Peyer's patch (tissue), 4 donors: Measurements from ENCODE around the gene SEC22A. TPM values are rescaled to one million over a fixed set of nuclear protein-coding genes. Genes with fewer than 3 reads are reported as not detected.

ENCODE experiments used
- DNase-seq, 3 donors: peaks; one replicate each; pipeline ENCODE4 v3.0.0-alpha.2; 2017 to 2019
- H3K27ac ChIP-seq, 4 donors: fragments of 200-600 bp; sonication (generic); one replicate each; pipeline ENCODE4 v1.5.1; 2016 to 2019
- H3K27me3 ChIP-seq, 2 donors: fragments of 200-600 bp; sonication (generic); one replicate each; pipeline ENCODE4 v1.5.1; 2019
- H3K36me3 ChIP-seq, 3 donors: fragments of 200-600 bp; sonication (generic); one replicate each; pipeline ENCODE4 v1.5.1; 2016 to 2019
- H3K4me1 ChIP-seq, 4 donors: fragments of 200-600 bp; sonication (generic); one replicate each; pipeline ENCODE4 v1.5.1; 2016 to 2019
- H3K4me3 ChIP-seq, 4 donors: fragments of 200-600 bp; sonication (generic); 1 replicate in 3 of 4; 2 replicates in 1 of 4; pipeline ENCODE4 v1.5.1; 2016 to 2019; ENCODE audit warnings: mild to moderate bottlenecking in 1 of 4
- H3K9me3 ChIP-seq, 4 donors: fragments of 200-600 bp; sonication (generic); one replicate each; pipeline ENCODE4 v1.5.1; 2016 to 2019; ENCODE audit warnings: mild to moderate bottlenecking in 1 of 4
- CTCF ChIP-seq, 6 experiments: fragments of 450-650 bp in 4 of 6; fragments of 200-600 bp in 2 of 6; sonication (generic) in 1 of 6; IDR thresholded peaks; one replicate each; pipeline ENCODE4 v1.5.1; 2017 to 2019; ENCODE audit warnings: antibody characterized with exemption in 6 of 6, mild to moderate bottlenecking in 3 of 6, moderate library complexity in 1 of 6
- POLR2A ChIP-seq, 2 donors: fragments of 450-650 bp; IDR thresholded peaks; one replicate each; pipeline ENCODE4 v1.5.1; 2017; ENCODE audit warnings: antibody characterized with exemption in 2 of 2, mild to moderate bottlenecking in 2 of 2, moderate library complexity in 2 of 2
- total RNA-seq, 4 donors: library from RNA; depleted of rRNA; stranded (reverse); fragments of >200 nt; gene quantifications; one replicate each; pipeline ENCODE4 v1.1.0, GENCODE V29; 2016

The SEC22A gene
- total RNA-seq, 4 donors from 2014 or later: 9.9 to 21.7 (median 16.5) TPM

GRCh38 chr3:123283657-123284398 lies 82.1 kb downstream of the SEC22A start:
- TF ChIP-seq CTCF (IDR thresholded peaks at IDR 0.05): no peak
- no peak for TF ChIP-seq POLR2A (IDR thresholded peaks at IDR 0.05)
- Histone ChIP-seq H3K9me3 (no peaks in the 10 kb centered on the region), H3K4me3 (no peak overlapping the region), H3K36me3 (no peaks in the 10 kb centered on the region), H3K27me3 (no peaks in the 10 kb centered on the region), H3K27ac (no peak overlapping the region), H3K4me1 (no peaks in the 10 kb centered on the region)
- no peak for DNase-seq

- no peaks in the 10 kb centered on the region for H3K27me3 ChIP-seq
- no peak for DNase-seq
- H3K27ac ChIP-seq: no peak overlapping the region
- TF ChIP-seq POLR2A (IDR thresholded peaks at IDR 0.05) (no peak), CTCF (IDR thresholded peaks at IDR 0.05) (no peak)
- no peak overlapping the region for H3K4me3 ChIP-seq
- no peaks in the 10 kb centered on the region for H3K9me3 ChIP-seq
- no peaks in the 10 kb centered on the region for H3K36me3 ChIP-seq
- H3K4me1 ChIP-seq: no peaks in the 10 kb centered on the region
Measured at GRCh38 chr3:123284399-123285010, 82.8 kb downstream of the SEC22A start.

- H3K27me3 ChIP-seq: no peaks in the 10 kb centered on the region
- no peak overlapping the region for H3K4me3 ChIP-seq
- no peak for TF ChIP-seq POLR2A (IDR thresholded peaks at IDR 0.05)
- no peak for DNase-seq
- H3K36me3 ChIP-seq: no peaks in the 10 kb centered on the region
- H3K27ac ChIP-seq: no peak overlapping the region
- no peaks in the 10 kb centered on the region for H3K9me3 ChIP-seq
- no peaks in the 10 kb centered on the region for H3K4me1 ChIP-seq
Measured at GRCh38 chr3:123285066-123285465, 83.3 kb downstream of the SEC22A start.

- H3K36me3 ChIP-seq: no peaks in the 10 kb centered on the region
- TF ChIP-seq POLR2A (IDR thresholded peaks at IDR 0.05): no peak
- TF ChIP-seq CTCF (IDR thresholded peaks at IDR 0.05): no peak
- H3K9me3 ChIP-seq: no peaks in the 10 kb centered on the region
- H3K4me1 ChIP-seq: no peaks in the 10 kb centered on the region
- H3K4me3 ChIP-seq: no peak overlapping the region
- H3K27me3 ChIP-seq: no peaks in the 10 kb centered on the region
- no peak for DNase-seq
- H3K27ac ChIP-seq: no peak overlapping the region
Measured at GRCh38 chr3:123285479-123285878, 83.7 kb downstream of the SEC22A start.

- H3K27ac ChIP-seq: no peak overlapping the region
- H3K27me3 ChIP-seq: no peaks in the 10 kb centered on the region
- H3K4me1 ChIP-seq: no peaks in the 10 kb centered on the region
- H3K36me3 ChIP-seq: no peaks in the 10 kb centered on the region
- H3K9me3 ChIP-seq: no peaks in the 10 kb centered on the region
- no peak for TF ChIP-seq POLR2A (IDR thresholded peaks at IDR 0.05)
- no peak for TF ChIP-seq CTCF (IDR thresholded peaks at IDR 0.05)
- no peak for DNase-seq
- H3K4me3 ChIP-seq: no peak overlapping the region
Measured at GRCh38 chr3:123285931-123286307, 84.2 kb downstream of the SEC22A start.

- no peak overlapping the region for H3K4me3 ChIP-seq
- DNase-seq: no peak
- H3K4me1 ChIP-seq: no peaks in the 10 kb centered on the region
- no peak overlapping the region for H3K27ac ChIP-seq
- no peaks in the 10 kb centered on the region for H3K36me3 ChIP-seq
- no peak for TF ChIP-seq POLR2A (IDR thresholded peaks at IDR 0.05)
- TF ChIP-seq CTCF (IDR thresholded peaks at IDR 0.05): peak in 4 of 6 experiments; percentile 26 to 41 (median 38)
- H3K9me3 ChIP-seq: no peaks in the 10 kb centered on the region
- no peaks in the 10 kb centered on the region for H3K27me3 ChIP-seq
Measured at GRCh38 chr3:123286308-123287023, 84.7 kb downstream of the SEC22A start.
